Stimulated activated CD8-positive, alpha-beta memory T cell treated with anti-CD3 and anti-CD28 coated beads, Interleukin-4, amount 100 ng/mL, for 48 hours (primary cell): Measurements from ENCODE around the gene ATG9B.
"Not testable (repeated sequence)": the region's sequence is repeated elsewhere in the genome, so short reads cannot be mapped to it uniquely, and the experiment has no call there.

ENCODE experiments used
- DNase-seq: peaks from one replicate; pipeline ENCODE4 v3.0.0-alpha.2; 2020

Gene ATG9B

DNA sequence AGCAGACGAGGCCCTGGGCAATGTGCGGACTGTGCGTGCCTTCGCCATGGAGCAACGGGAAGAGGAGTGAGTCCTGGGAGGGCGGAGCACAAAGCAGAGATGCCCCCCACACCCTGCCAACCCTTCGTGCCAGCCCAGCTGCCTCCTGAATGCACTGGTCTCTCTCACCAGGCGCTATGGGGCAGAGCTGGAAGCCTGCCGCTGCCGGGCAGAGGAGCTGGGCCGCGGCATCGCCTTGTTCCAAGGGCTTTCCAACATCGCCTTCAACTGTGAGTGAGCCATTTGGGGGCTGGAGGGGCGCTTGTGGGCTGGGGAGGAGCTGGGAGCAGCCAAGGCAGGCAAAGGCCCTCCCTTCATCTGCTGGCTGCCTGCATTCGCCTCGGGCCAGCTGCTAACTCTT lies 11.6 kb upstream of the ATG9B start:
- no peak for DNase-seq

DNA sequence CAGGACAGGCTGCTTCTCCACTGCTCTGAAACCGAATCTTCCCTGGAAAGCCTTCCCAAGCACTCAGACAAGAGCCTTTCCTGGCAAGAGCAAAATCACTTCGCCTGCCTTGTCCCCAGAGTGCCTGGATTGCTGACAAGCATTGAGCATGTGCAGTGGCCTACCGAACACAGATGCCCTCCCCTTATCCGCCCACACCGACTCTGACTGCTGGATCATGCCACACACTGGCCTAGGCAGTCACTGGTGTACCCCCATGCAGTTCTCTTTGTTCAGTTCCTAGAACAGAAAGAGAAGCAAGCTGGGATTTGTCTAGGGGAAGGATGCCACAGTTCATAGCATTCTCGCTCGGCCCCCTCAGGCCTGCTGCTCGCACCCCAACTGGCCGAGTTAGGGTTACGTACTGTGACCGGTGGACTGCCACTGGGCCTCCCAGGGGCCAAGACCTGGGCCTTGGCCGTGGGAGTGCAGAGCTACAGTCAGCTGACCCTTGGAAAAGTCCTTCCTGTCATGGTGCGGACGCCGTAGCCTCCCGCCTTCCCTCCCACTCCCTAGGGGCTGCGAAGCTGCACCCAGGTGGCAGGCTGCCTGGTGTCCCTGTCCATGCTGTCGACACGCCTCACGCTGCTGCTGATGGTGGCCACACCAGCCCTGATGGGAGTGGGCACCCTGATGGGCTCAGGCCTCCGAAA lies 10.9 kb upstream of the ATG9B start:
- DNase-seq, result no peak

DNA sequence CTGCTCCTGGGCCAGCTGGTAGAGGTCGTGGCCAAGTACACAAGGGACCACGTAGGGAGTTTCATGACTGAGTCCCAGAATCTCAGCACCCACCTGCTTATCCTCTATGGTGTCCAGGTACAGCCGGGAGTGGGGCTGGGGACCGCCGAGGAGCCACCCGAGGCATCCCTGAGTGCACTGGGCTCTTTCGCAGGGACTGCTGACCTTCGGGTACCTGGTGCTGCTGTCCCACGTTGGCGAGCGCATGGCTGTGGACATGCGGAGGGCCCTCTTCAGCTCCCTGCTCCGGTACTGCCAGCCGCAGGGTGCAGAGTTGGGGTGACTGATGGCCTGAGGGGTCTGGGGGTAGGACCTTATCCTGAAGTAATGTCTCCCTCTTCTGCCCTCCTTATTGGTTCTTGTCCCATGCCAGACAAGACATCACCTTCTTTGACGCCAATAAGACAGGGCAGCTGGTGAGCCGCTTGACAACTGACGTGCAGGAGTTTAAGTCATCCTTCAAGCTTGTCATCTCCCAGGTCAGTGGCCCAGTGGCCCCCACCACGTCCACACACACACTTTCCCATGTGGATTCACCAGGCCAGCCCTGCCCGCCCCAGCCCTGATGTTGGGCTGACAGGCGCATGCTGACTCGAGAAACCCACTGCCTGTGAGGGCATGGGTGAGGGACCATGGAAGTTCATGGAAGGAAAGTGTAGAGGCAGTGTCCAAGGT lies 10.2 kb upstream of the ATG9B start:
- no peak for DNase-seq

DNA sequence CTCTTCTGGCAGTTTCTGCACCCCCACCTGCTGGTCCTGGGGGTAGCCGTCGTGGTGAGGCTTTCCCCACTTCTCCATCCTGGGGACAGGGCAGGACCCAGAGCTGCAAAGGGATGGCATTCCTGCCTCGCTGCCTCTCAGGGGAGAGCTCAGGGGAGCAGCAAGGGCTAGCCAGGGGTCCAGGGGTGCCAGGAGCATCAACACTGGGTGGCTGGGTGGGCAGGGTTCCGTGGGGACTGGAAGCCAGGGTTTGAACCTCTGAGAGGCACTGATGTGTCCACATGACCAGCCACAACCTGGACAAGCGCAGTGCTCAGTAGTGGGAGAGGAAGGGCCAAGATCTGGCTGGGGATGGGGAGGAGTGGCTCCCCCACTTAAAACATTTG lies 9.6 kb upstream of the ATG9B start:
- no peak for DNase-seq

DNA sequence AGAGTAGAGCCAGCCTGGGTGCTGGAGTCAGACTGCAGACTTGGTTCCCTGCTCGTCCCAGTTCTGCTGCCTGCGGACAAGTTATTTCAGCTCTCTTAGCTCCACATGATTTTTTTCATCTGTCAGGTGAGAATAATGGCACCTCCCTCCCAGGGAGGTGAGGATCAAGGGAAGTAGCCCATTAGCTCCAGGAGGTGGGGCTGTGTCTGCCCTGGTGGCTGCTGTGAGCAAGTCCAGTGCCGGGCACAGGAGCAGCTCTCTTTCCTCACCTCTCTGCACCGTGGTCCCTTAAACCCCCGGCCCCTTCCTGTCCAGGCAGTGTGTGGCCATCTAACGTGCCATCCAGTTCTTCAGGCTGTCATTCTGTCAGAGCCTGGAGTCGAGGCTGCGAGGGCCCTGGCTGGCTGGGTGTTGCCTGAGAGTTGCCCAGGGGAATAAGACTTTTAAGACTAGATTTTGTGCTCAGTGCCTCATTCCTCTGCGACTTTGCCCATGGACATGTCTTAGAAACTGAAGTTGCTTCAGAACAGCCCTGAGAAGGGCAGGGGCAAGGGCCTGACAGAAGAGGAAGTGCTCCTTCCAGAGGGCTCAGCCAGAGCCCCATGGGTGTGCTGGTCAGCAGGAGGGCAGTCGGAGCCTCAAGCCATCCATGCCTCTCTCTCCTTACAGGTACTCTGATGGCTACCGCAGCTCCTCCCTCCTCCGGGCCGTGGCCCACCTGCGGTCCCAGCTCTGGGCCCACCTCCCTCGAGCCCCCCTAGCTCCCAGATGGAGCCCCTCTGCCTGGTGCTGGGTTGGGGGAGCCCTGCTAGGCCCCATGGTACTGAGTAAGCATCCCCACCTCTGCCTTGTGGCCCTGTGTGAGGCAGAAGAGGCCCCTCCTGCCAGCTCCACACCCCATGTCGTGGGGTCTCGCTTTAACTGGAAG lies 8.9 kb upstream of the ATG9B start:
- DNase-seq, result no peak

DNA sequence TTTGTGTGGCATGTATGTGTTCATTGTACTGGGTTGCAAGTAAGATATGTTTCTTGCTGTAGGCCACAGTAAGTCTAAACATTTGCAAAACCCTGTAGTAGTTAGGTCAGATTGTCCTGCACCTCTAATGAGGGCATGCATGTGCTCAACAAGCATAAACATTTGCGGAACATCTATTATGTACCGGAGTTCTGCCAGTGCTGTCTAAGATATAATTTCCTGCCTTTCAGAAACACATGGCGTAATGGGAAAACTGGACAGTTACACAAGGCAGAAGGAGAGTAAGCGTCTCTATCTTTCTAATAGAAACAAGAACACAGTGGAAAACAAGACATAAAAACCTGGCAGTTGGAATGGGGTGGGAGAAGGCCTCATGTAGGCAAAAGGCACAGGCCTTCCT lies 6.7 kb upstream of the ATG9B start:
- no peak for DNase-seq

DNA sequence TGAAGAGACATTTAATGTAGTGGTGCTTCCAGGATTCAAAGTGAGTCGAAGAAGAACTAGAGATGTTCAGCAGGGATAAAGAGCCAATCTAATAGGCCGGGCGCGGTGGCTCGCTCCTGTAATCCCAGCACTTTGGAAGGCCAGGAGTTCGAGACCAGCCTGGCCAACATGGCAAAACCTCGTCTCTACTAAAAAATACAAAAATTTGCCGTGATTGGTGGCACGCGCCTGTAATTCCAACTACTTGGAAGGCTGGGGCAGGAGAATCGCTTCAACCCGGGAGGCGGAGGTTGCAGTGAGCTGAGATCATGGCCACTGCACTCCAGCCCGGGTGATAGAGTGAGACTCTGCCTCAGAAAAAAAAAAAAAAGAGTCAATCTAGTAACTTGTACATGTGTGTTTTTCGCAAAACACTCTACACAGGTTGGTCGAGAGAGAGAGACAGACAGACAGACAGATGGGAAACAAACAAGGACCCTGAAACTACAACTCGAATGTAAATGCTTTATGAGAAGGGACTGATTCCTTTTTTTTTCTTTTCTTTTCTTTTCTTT lies 4.7 kb upstream of the ATG9B start:
- no peak for DNase-seq

DNA sequence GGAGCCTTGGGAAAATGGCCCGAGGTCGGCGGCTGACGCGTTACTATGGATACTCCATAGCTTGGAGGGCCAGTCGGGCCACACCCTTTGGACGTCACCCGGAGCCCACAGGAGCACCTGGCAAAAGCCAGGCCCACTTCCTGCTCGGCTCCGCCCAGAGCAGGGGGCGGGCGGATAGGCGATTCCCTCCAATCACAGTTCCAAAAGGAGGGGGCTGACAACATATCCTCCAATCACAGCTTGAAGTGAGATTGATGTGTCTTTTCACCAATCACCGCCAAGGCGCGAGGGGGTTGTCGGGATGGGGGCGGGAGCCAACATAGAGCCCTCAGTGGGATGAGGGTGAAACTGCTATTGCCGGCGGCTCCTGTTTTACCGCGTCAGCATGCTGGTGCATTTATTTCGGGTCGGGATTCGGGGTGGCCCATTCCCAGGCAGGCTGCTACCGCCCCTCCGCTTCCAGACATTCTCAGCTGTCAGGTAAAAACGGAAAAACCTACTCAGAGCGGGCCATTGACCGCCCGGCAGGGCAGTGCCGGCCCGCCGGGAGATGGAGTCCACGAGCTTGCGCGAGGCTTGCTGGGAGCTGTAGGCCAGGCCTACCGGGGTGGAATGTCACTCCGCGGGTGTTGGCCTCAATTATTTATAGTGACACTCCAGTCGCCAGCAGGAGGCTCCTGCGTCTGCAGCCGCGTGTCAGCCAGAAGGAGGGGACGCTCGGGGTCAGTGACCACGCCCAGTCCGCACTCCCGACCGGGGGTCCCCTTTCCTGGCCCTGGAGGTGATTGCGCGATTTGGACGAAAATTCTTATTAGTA lies 4.0 kb upstream of the ATG9B start, which contains the start of gene ABCB8:
Gene ABCB8, plus strand, starts transcription at position 320 of the 817 bp plus-strand sequence. Its CDS starts 66 bp downstream, at position 386.
- peak; percentile 99 for DNase-seq

DNA sequence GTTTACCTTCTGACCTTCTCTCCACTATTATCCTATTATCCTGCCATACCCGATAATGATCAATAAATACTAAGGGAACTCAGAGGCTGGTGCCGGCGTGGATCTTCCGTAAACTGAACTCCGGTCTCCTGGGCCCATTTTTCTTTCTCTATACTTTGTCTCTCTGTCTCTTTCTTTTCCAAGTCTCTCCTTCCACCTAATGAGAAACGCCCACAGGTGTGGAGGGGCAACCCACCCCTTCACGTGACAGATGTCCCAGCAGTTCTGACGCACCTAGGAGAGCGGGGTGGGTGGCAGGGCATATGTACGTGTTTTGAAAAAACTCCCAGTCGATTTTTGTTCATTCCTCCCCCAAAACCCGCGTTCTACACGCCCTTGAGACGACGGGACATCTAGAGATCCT lies 3.4 kb upstream of the ATG9B start:
- DNase-seq, result not testable (repeated sequence)

DNA sequence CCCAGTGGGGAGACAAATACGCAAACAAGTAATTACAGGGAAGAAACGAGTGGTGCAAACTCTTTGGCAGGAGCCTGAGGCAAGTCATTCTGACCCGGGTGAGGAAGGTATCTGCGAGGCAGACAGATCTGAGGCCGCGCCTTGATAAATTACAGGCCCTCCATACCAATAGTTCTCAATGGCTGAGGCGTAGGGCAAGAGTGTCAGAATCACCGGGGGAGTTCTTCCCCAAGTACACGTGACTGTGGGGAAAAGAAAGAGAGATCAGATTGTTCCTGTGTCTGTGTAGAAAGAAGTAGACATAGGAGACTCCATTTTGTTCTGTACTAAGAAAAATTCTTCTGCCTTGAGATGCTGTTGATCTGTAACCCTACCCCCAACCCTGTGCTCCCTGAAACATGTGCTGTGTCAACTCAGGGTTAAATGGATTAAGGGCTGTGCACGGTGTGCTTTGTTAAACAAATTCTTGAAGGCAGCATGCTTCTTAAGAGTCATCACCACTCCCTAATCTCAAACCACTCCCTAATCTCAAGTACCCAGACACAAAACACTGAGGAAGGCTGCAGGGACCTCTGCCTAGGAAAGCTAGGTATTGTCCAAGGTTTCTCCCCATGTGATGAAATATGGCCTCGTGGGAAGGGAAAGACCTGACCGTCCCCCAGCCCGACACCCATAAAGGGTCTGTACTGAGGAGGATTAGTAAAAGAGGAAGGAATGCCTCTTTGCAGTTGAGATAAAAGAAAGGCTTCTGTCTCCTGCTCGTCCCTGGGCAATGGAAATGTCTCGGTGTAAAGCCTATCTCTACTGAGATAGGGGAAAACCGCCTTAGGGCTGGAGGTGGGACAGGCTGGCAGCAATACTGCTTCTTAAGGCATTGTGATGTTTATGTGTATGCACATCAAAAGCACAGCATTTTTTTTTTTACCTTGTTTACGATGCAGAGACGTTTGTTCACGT lies 2.8 kb upstream of the ATG9B start:
- DNase-seq, result not testable (repeated sequence)

DNA sequence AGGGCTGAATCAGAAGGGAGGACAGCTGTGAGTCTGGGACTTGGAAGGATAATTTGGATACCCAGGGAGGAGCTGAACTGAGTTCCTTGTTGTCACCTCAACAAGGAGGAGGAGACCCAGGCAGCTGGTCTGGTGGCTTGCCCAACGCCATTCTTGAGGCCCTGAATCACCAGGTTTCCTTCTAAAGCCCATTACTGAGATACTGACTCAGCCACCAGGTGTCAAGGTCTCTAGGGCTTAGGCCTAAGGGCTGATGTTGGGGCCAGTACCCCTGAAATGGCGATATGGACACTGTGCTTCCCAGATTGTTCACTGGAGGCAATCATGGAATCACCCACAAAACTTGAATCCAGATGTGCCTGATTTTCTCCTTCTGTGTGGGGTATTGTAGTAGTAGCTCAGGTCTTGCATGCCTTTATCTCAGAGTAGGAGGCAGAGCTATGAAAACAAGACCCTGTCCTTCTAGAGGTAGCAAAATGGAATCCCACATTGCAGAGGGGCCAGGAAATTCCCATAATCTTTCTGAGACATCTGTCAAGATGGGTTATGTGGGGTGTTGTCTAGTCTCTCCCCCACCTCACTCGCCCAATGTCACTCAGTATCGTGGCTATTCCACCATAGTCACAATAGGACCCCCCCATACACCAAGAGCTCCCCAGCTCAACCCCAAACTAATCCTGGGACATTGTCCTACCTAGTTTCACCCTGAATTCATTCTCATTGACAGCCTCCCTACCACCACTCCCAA lies 1.8 kb upstream of the ATG9B start:
- no peak for DNase-seq

DNA sequence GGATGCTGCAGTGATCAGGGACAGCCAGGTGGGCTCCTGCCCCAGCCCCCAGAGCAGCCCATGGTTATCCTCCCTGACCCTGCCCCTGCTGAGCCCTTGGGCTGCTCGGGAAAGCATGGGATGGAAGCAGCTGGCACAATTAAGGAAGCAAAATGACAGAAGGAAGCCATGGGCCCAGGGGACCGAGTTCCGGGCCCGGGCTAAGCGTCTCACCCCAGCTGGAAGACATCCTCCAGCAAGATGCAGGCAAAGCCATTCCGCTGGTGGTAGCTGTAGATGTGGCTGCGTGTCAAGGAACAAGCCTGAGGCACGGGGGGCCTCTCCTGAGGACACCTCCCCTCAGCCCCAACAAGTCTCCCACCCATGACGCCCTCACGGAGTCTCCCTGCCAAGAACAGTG lies 1.1 kb downstream of the ATG9B start:
- DNase-seq, result no peak

DNA sequence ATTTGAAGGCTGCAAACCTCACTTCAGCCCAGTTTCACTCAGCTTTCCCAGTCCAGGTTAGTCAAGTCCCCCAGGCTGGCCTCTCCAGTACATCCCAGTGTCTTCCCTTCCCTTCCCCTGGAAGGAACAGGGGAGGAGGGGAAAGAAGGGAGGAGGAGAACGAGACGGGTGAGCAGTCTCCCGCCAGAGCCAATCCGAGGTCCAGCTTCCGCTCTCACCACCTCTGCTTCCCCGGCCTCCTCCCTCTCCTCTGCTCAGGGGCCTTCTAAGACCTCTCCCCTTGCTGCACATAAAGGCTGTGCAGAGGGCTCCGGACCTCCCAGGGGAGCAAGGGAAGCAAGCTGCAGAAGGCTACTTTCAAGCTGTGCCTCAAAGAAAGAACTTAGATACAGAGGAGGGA lies 4.1 kb downstream of the ATG9B start:
- no peak for DNase-seq

DNA sequence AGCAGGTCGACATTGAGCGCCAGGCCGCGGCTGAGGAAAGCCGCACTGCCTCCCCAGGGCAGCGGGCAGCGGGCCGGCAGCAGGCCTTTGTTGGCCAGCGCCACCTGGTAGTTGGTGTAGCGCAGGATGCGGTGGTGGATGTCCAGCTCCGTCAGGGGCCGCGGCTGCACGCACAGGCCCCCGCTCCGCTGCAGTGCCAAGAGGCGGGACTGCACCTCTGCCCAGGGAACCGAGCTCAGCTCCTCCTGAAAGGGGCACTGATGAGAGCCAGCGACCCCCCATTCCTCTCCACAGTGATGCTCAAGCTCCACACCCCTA lies 5.2 kb downstream of the ATG9B start:
- no peak for DNase-seq

DNA sequence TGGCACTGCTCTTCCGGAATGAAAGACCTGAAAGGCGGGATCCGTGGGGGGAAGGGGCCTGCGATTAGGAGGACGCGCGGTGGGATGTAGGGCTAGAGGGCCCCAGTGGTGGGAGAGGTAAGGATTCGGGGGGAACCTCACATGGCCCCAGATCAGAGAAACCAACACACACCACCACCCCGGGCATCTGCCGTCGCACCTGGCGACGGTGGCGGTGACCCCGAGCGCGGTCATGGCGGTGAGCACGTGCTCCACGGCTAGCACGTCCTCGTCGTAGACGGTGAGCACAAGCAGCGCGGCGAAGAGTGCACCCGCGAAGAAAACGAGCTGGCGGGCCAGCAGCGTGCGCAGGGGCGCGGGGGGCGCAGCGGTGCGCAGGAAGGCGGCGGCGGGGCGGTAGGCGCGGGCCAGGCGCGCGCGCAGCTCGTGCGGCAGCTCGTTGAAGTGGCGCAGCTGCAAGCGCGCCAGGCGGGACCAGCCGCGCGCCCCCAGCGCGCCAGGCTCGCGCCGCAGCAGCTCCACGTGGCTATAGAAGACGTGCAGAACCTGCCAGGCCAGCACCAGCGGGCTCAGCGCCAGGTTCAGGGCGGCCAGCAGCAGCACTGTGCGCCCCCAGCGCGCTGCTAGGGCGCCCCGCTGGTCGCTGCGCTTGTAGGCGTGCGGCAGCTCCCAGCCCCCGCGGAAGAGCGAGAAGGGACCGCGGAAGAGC lies 5.7 kb downstream of the ATG9B start:
- no peak for DNase-seq

DNA sequence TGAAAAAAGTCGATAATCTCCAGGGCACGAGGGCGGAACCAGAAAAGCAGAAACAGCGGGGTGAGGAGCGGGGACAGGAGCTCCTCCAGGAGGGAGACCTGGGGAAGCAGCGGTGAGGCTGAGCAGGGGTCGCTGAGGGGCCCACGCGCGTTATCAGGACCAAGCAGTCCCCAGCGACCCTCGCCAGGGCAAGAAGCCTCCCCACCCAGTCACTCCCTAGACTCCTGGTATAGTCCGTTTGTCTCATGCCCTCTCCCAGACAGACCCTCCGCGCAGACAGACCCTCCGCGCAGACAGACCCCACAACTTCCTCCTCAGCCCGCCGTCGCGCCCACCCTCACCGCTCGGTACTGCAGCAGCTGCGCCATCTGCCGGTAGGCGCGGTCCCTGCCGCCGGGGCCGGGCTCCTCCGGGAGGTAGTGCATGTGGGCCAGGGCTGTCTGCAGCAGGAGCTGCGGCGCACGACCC lies 6.3 kb downstream of the ATG9B start:
- peak; percentile 94 for DNase-seq

DNA sequence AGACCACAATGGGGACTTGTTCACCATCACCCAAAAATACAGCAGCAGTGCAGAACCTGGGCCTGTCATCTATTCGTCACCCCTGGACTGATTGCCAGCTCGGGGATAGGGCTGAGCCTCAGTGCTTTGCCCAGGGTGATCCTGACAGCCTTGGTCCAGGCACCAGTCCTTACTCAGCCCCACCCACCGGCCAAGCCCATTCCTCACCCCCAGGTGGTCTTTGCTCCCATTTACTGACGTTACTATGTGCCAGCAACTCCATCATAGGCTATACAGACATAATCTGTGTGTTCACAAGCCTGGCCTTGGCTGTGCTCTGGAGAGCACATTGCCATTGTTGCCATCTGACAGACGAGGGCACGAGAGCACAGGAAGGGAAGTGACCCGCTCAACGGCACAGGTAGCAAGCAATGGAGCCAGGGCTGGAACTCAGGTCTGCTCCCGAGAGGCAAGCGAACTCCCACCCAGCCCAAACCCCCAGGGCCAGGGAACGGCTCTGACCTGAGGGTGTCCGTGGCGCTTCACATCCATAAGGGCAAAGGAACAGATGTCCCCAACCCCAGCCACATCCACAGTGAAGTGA lies 6.8 kb downstream of the ATG9B start:
- DNase-seq, result no peak

DNA sequence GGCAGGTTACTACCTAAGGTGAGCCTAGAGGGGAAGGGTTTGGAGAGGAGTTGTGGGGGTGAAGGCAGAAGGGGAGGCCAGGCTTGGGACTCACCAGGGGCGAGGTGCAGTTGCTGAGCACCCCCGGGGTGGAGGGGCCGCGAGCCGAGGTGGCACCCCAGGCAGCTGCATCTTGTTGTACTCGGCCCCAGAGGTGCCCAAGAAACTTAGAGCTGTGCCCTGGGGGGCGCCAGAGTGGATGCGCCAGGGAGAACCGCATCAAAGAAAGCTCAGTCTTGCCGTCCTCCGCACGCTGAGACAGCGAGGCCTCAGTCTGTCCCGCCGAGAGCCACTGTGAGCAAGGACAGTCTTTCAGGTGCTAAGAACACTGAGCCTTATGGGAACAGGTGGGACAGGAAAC lies 7.4 kb downstream of the ATG9B start:
- DNase-seq, result no peak

DNA sequence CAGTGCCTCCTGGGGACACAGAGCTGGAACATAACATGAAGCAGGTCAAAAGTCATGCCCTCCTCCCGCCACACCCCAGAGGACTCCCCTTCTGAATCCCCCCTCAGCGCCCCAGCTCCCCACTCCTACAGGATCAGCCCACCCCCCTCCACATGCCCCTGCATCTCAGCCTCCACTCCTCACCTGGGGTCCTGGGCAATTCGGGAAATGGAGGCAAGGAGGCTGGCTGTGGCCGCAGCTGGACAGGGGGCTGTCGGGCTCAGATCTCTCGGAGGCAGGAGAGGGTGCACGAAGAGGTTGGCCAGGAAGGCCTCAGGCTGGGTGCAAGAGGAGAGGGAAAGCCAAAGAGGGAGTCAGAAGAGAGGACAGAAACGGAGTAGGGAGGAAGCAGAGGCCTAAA lies 7.8 kb downstream of the ATG9B start:
- DNase-seq, result no peak
